SU-DHL-6 (cell line): Measurements from ENCODE around the gene DDX5.

Experiments used
- CTCF ChIP-seq: fragments of 200-600 bp; sonication (generic); IDR thresholded peaks from one replicate; pipeline ENCODE4 v1.5.1; 2017; ENCODE audit warnings: antibody characterized with exemption, mild to moderate bottlenecking, low read length, moderate library complexity; ENCODE audit not compliant: insufficient read depth, poor library complexity, severe bottlenecking
- EZH2phosphoT487 ChIP-seq: fragments of 200-600 bp; sonication (generic), shearing (Covaris generic); conservative IDR thresholded peaks from 2 replicates; pipeline ENCODE4 v1.6.1; 2018; ENCODE audit warnings: mild to moderate bottlenecking, antibody characterized with exemption, low read length, moderate library complexity, mixed read lengths

- TF ChIP-seq CTCF (no peak), EZH2phosphoT487 (no peak)
Measured at GRCh38 chr17:64472564-64472963, 33.5 kb downstream of the DDX5 start.
